Tibial artery (tissue), 4 donors: ENCODE results near the gene ELOVL4.
A peak's percentile ranks its signal among the peaks of the same experiment; 100 is the strongest.

Experiments
- DNase-seq, 2 donors: peaks; one replicate each; pipeline ENCODE4 v3.0.0-alpha.2; 2019
- H3K27ac ChIP-seq, 2 donors: fragments of 200-600 bp; sonication (generic) in 1 of 2; 1 replicate in 1 of 2; 2 replicates in 1 of 2; pipeline ENCODE4 v1.5.1; 2018 to 2019; ENCODE audit warnings: mild to moderate bottlenecking in 1 of 2
- H3K27me3 ChIP-seq, 2 donors: fragments of 200-600 bp; sonication (generic) in 1 of 2; one replicate each; pipeline versions ENCODE4 v1.5.1 to v1.6.0; 2016 to 2019
- H3K36me3 ChIP-seq, 3 donors: fragments of 200-600 bp; sonication (generic) in 2 of 3; one replicate each; pipeline ENCODE4 v1.5.1; 2016 to 2019; ENCODE audit warnings: mild to moderate bottlenecking in 2 of 3
- H3K4me1 ChIP-seq, 4 donors: fragments of 200-600 bp; sonication (generic) in 2 of 4; 1 replicate in 3 of 4; 2 replicates in 1 of 4; pipeline ENCODE4 v1.5.1; 2016 to 2019
- H3K4me3 ChIP-seq, 2 donors: fragments of 200-600 bp; sonication (generic) in 1 of 2; 1 replicate in 1 of 2; 2 replicates in 1 of 2; pipeline ENCODE4 v1.5.1; 2018 to 2019; ENCODE audit warnings: mild to moderate bottlenecking in 2 of 2
- H3K9me3 ChIP-seq, 3 donors: fragments of 200-600 bp; sonication (generic) in 1 of 3; one replicate each; pipeline ENCODE4 v1.5.1; 2016 to 2019
- intact Hi-C: fragments of 100-400 bp; cut with DNase I; formaldehyde crosslinking; loops from one replicate; pipeline ENCODE4 v1.15.0; 2023; ENCODE audit warnings: low total_unique reads
- TF ChIP-seq, protein P1 (sequence below), 2 experiments: fragments of 200-600 bp in 1 of 2; fragments of 450-650 bp in 1 of 2; IDR thresholded peaks; one replicate each; pipeline ENCODE4 v1.5.1; 2017 to 2019; ENCODE audit warnings: antibody characterized with exemption in 2 of 2, mild to moderate bottlenecking in 1 of 2, moderate library complexity in 1 of 2

Gene ELOVL4

DNA sequence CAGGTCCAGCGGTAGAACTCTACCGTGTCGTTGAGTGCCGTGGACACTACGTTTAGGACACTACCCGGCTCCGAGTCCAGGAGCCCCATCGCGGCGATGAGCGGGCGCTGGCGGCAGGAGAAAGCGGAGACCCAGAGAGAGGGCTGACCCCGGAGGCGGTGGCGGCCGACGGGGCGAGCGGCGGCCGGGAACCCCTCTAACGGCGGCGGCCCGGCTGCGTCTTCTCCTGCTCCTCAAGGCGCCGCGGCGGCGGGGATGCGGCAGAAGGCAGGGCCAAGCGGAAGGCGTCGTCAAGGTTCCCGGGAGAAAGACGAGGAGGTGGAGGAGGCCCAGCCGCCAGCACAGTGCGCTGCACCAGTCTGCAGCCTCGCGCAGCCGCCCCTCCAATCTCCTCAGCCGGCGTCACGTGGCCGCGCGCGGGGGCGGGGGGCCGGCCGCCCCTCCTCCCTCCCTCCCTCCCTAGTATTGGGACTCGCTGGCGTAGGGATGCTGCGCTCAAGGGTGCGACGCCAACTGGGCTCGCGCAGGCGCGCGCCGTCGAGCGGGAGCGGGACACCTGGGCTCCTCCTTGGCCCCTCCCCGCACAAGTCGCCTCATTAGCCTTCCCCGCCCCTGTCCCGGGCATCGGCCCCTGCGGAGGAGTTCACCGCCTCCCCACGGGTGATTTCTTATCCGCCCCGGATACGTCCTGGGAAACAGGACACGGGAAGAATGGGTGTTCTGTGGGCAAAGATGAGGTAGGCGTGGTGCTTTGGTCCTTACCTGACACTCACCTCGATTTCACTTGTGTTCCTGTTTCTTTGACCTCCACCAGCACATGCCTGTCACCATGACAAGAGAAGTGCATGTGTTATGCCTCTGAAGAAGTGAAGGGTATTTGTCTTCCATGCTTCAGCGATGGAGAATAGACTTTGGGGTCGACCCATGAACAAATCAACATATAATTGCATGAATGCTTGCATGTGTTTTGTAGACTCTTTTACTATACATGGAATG lies at the start of gene ELOVL4:
TSS of gene ELOVL4 (minus strand) at position 363 of the 996 bp plus-strand sequence. CDS start at position 89, 274 bp downstream.
- Histone ChIP-seq H3K4me1 (peaks cover 0 to 22% (median 6%) of the 10 kb centered on the region in 4 donors), H3K36me3 (no peaks in the 10 kb centered on the region), H3K27me3 (no peaks in the 10 kb centered on the region), H3K27ac (peak within 1 kb of the TSS; percentile 72 to 75), H3K4me3 (peak within 1 kb of the TSS; percentile 83 to 93), H3K9me3 (no peaks in the 10 kb centered on the region)
- peak; percentile 49 to 82 for DNase-seq
- intact Hi-C loops = loop anchor here (5.0 to 10.0 kb wide), 2 partner anchors 55 to 137 kb away; partner anchors contain the start of gene TTK
- TF ChIP-seq, protein P1, sequence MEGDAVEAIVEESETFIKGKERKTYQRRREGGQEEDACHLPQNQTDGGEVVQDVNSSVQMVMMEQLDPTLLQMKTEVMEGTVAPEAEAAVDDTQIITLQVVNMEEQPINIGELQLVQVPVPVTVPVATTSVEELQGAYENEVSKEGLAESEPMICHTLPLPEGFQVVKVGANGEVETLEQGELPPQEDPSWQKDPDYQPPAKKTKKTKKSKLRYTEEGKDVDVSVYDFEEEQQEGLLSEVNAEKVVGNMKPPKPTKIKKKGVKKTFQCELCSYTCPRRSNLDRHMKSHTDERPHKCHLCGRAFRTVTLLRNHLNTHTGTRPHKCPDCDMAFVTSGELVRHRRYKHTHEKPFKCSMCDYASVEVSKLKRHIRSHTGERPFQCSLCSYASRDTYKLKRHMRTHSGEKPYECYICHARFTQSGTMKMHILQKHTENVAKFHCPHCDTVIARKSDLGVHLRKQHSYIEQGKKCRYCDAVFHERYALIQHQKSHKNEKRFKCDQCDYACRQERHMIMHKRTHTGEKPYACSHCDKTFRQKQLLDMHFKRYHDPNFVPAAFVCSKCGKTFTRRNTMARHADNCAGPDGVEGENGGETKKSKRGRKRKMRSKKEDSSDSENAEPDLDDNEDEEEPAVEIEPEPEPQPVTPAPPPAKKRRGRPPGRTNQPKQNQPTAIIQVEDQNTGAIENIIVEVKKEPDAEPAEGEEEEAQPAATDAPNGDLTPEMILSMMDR (IDR thresholded peaks at IDR 0.05) = no peak

DNA sequence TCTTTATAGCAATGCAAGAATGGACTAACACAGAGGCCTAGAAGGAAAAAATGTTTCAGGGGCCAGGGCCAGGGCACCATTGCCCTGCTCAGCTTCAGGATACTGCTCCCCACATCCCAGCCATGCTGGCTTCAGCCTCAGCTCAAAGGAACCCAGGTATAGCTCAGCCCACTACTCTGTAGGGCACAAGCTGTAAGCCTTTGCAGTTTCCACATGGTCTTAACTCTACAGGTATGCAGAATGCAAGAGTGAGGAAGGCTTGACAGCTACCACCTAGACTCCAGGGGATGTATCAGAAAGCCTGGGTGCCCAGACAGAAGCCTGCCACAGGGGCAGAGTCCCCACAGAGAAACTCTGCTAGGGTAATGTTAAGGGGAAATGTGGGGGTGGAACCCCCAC lies 46.6 kb upstream of the ELOVL4 start:
- no peaks in the 10 kb centered on the region for H3K4me1 ChIP-seq
- intact Hi-C loops = no loop called here
- H3K27ac ChIP-seq = no peak overlapping the region
- TF ChIP-seq, protein P1 (IDR thresholded peaks at IDR 0.05) = no peak
- no peak overlapping the region for H3K4me3 ChIP-seq
- H3K27me3 ChIP-seq = no peaks in the 10 kb centered on the region
- no peaks in the 10 kb centered on the region for H3K36me3 ChIP-seq
- no peaks in the 10 kb centered on the region for H3K9me3 ChIP-seq
- DNase-seq = no peak

DNA sequence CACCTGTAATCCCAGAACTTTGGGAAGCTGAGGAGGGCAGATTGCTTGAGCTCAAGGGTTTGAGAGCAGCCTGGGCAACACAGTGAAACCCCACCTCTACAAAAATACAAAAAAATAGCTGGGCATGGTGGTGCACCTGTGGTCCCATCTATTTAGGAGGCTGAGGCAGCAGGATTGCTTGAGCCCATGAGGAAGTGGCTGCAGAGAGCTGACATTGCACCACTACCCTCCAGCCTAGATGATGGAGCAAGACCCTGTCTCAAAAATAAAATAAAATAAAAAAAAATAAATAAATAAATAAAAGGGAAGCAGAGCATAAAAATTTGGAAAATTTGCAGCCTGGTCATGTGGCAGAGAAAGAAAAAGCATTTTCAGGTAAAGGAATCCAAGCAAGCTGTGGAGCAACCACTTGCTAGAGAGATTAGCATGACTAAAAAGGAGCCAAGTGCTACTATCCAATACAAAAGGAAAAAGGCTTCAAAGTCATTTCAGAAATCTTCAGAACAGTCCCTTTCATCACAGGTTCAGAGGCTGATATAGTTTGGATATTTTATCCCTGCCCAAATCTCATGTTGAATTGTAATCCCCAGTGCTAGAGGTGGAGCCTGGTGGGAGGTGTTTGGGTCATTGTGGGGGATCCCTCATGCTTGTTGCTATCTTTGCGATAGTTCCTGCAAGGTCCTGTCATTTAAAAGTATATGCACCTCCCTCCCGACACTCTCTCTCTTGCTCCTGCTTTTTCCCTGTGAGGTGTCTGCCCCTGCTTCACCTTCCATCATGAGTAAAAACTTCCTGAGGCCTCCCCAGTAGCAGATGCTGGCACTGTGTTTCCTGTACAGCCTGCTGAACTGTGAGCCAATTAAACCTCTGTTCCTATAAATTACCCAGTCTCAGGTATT lies 45.9 kb upstream of the ELOVL4 start:
- no peak for DNase-seq
- no peaks in the 10 kb centered on the region for H3K27me3 ChIP-seq
- no peaks in the 10 kb centered on the region for H3K36me3 ChIP-seq
- H3K27ac ChIP-seq = no peak overlapping the region
- no peaks in the 10 kb centered on the region for H3K9me3 ChIP-seq
- H3K4me1 ChIP-seq = no peaks in the 10 kb centered on the region
- no peak overlapping the region for H3K4me3 ChIP-seq
- intact Hi-C loops = no loop called here
- TF ChIP-seq, protein P1 (IDR thresholded peaks at IDR 0.05) = no peak

DNA sequence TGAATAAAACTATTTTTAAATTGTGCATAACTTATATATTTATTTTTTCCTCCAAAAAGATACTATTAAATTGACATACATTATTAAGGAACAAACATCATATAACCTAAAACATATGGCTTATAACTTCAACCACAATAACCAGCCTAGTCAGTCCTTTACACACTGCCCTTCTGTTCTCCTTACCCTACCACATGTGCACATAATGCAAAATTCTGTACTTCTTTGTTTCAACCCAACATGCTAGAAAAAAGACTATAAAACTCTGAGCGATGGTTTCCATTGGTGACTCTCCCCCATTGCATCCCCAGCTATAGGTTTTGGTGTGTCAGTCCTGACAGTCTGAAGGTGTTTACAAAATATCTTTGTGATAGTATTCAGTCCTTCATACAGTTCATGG lies 42.3 kb upstream of the ELOVL4 start:
- intact Hi-C loops = no loop called here
- Histone ChIP-seq H3K9me3 (no peaks in the 10 kb centered on the region), H3K4me3 (no peak overlapping the region), H3K27me3 (no peaks in the 10 kb centered on the region), H3K4me1 (no peaks in the 10 kb centered on the region), H3K27ac (no peak overlapping the region), H3K36me3 (no peaks in the 10 kb centered on the region)
- no peak for DNase-seq
- TF ChIP-seq, protein P1 (IDR thresholded peaks at IDR 0.05) = no peak

DNA sequence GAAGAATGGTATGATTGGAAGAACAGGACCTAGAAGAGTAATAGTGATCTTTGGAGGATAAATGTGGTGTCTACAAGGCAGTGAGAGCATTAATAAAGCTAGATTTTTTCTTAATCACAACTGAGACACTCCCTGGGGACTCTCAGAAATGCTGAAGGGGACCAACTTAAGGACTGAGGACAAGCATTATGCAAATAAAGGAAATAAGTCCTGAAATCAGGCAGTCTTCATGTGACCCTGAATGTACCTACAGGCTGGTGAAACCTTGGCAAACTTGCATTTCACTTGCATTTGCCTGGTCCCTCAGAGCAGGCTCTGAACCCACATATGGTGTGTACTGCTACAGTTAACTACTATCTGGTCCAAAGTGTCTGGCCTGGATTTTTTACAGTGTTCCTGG lies 37.8 kb upstream of the ELOVL4 start:
- Histone ChIP-seq H3K27me3 (no peaks in the 10 kb centered on the region), H3K27ac (no peak overlapping the region), H3K4me3 (no peak overlapping the region), H3K4me1 (no peaks in the 10 kb centered on the region), H3K36me3 (no peaks in the 10 kb centered on the region), H3K9me3 (no peaks in the 10 kb centered on the region)
- DNase-seq = no peak
- TF ChIP-seq, protein P1 (IDR thresholded peaks at IDR 0.05) = no peak
- intact Hi-C loops = no loop called here
